Stimulated activated naive CD4-positive, alpha-beta T cell (primary cell): ENCODE results near the gene UBN1.

Experiments used
- DNase-seq, 6 experiments: peaks; one replicate each; lab custom pipeline; 2025; lab: John Stamatoyannopoulos, UW

UBN1 gene

DNA sequence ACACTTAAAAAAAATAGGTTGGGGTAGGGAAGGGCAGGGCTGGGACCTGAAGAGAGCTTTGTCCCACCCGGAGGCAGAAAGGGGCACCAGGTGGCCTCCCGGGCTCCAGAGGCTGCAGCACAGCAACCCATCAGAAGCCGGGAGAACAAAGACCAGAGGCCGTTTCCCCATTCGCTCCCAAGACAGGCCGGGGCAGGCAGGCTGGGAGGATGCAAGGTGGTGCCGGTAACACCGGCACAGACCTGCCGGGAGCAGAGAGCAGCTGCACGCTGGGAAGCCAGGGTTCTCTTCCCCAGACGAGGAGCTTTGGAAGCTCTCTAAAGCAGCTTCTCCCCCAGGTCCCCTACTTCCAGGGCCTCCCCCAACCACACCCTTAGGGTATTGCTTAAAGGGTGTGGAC is 84.1 kb downstream of the UBN1 start:
- no peak for DNase-seq
